Measurements from ENCODE around the gene KRT26.

The KRT26 gene

GRCh38 chr17:40724656-40725055 lies 47.3 kb downstream of the KRT26 start:
- DNase-seq: no peak

GRCh38 chr17:40722241-40722640 lies 49.8 kb downstream of the KRT26 start:
- DNase-seq: no peak

- no peak for DNase-seq
These were observed 51.1 kb downstream of the KRT26 start for GRCh38 chr17:40720899-40721298.

GRCh38 chr17:40718930-40719329 lies 53.1 kb downstream of the KRT26 start:
- DNase-seq: no peak

- DNase-seq: no peak
These were observed 54.2 kb downstream of the KRT26 start for GRCh38 chr17:40717776-40718175.

Data from effector CD4-positive, alpha-beta T cell (primary cell).